MM.1S (cell line): ENCODE measurements around the gene ZBTB43.

Source experiments
- CTCF ChIP-seq: fragments of 300-600 bp; sonication (generic); IDR thresholded peaks from 2 replicates; pipeline ENCODE4 v1.5.1; 2016; ENCODE audit warnings: antibody characterized with exemption, low read length, mixed read lengths
- EZH2phosphoT487 ChIP-seq: fragments of 300-600 bp; sonication (generic); IDR thresholded peaks from 2 replicates; pipeline ENCODE4 v1.6.1; 2018; ENCODE audit warnings: antibody characterized with exemption, low read length

- no peak for TF ChIP-seq CTCF
- TF ChIP-seq EZH2phosphoT487: no peak
These were observed 18.0 kb downstream of the ZBTB43 start for GRCh38 chr9:126822873-126823272.
